IPS DF 6.9 (cell line): ENCODE data around the gene GNPAT.

Experiments
- DNase-seq: peaks from one replicate; pipeline ENCODE4 v3.0.0-alpha.2; 2013; ENCODE audit warnings: low read depth, low spot score
- H3K27ac ChIP-seq: one replicate; pipeline ENCODE4 v1.5.1; 2013; ENCODE audit warnings: low read length, control low read depth
- H3K27me3 ChIP-seq: 2 replicates; pipeline ENCODE4 v1.6.1; 2013; ENCODE audit warnings: mild to moderate bottlenecking, low read length; ENCODE audit not compliant: control insufficient read depth, insufficient read depth
- H3K36me3 ChIP-seq: 2 replicates; pipeline ENCODE4 v1.6.1; 2013; ENCODE audit warnings: low read length; ENCODE audit not compliant: control insufficient read depth, insufficient read depth
- H3K4me1 ChIP-seq: 2 replicates; pipeline ENCODE4 v1.6.1; 2013; ENCODE audit warnings: low read length; ENCODE audit not compliant: control insufficient read depth, insufficient read depth
- H3K4me3 ChIP-seq: 2 replicates; pipeline ENCODE4 v1.5.1; 2013; ENCODE audit warnings: mild to moderate bottlenecking, low read length
- H3K9me3 ChIP-seq: 2 replicates; pipeline ENCODE4 v1.6.1; 2013; ENCODE audit warnings: low read length, inconsistent platforms; ENCODE audit not compliant: control insufficient read depth, insufficient read depth
- WGBS: extraction: QIAGEN DNeasy Blood & Tissue Kit; methylation state at CpG from one replicate; pipeline ENCODE4 v1.1.7; 2013; ENCODE audit warnings: mixed read lengths, missing lambda C conversion rate; ENCODE audit not compliant: insufficient read length, insufficient coverage; 5-methylcytosine and 5-hydroxymethylcytosine counted together

Gene GNPAT

DNA sequence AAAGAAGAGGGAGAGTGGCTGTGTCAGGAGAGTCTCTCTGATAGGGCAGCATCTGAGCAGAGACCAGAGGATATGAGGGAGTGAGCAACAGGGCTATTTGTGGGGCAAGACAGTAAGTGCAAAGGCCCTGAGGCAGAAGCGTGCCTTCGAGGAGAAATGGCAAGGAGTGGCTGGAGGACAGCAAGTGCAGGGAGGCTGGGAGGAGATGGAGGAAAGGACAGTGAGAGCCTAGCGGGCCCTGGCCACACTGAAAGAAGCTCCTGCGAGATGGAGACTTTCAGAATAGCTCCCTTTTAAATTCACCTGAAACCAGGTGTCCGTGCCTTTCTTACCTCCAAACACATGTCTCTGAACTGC is 71.4 kb downstream of the GNPAT start:
- no peaks in the 10 kb centered on the region for H3K9me3 ChIP-seq

DNA sequence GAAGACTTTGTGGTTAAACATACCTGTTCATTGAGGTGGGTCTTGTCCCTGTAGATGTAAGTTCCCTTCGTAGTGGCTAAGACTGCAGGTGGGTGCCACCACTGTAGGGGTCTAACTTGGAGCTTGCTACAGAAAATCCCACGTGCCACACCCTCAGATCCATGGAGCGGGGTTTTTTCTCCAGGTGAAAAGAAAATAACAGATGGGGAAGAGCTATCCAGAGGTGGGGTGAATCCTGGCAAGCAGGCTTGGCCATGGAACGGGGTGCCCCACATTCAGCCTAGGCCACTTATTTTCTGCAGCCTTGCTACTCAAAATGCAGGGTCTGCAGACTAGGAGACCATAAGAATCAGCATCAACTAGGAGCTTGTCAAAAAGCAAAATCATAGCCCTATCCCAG is 72.6 kb downstream of the GNPAT start:
- Histone ChIP-seq H3K27me3 (no peaks in the 10 kb centered on the region), H3K4me1 (no peaks in the 10 kb centered on the region), H3K9me3 (no peaks in the 10 kb centered on the region), H3K27ac (no peak overlapping the region), H3K36me3 (no peaks in the 10 kb centered on the region), H3K4me3 (no peak overlapping the region)
- WGBS = no CpG with 5 or more reads among the region's 4 CpGs
- DNase-seq = no peak

More for the DNA sequence above, 71.4 kb downstream of the GNPAT start:
- Histone ChIP-seq H3K27me3 (no peaks in the 10 kb centered on the region), H3K27ac (no peak overlapping the region), H3K36me3 (no peaks in the 10 kb centered on the region), H3K4me1 (no peaks in the 10 kb centered on the region), H3K4me3 (no peak overlapping the region)
- WGBS = no CpG with 5 or more reads among the region's 5 CpGs
- DNase-seq = no peak

DNA sequence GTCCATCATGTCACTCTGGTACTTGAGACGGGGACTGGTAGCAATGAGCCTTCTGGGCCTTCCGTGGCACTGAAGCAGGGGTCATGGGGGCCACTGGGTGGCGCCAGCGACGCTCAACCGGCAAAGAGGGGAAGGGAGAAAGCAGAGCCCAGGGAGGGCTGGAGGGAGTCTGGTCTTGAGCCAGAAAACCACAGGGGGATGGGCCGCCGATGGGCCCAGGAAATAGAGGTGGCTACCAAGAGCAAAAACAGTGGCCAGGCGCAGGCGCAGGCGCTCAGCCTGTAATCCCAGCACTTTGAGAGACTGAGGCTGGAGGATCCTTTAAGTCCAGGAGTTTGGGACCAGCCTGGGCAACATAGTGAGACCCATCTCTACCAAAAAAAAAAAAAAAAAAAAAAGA is 74.9 kb downstream of the GNPAT start:
- Histone ChIP-seq H3K36me3 (no peaks in the 10 kb centered on the region), H3K4me1 (no peaks in the 10 kb centered on the region), H3K4me3 (no peak overlapping the region), H3K27me3 (no peaks in the 10 kb centered on the region), H3K9me3 (no peaks in the 10 kb centered on the region), H3K27ac (no peak overlapping the region)
- WGBS = no CpG with 5 or more reads among the region's 11 CpGs
- peak; percentile 31 for DNase-seq

DNA sequence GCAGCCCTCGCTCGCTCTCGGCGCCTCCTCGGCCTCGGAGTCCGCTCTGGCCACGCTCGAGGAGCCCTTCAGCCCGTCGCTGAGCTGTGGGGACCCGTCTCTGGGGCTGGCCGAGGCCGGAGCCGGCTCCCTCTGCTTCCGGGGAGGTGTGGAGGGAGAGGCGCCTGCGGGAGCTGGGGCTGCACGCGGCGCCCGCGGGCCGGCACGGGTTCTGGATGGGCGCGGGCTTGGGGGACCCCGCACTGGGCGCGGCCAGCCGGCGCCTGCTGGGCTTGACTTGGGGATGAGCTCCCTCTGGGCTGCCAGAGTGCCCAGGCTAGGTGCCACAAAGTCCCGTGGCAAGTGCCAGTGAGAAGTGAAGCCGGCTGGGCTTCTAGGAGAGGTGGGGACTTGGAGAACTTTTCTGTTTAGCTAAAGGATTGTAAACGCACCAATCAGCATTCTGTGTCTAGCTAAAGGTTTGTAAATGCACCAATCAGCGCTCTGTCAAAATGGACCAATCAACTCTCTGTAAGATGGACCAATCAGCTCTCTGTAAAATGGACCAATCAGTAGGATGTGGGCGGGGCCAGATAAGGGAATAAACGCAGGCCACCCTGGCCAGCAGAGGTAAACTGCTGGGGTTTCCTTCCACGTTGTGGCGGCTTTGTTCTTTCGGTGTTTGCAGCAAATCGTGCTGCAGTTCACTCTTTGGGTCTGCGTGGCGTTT is 76.4 kb downstream of the GNPAT start:
- no CpG with 5 or more reads among the region's 44 CpGs for WGBS
- Histone ChIP-seq H3K27ac (no peak overlapping the region), H3K4me3 (no peak overlapping the region), H3K36me3 (no peaks in the 10 kb centered on the region), H3K9me3 (no peaks in the 10 kb centered on the region), H3K27me3 (no peaks in the 10 kb centered on the region), H3K4me1 (no peaks in the 10 kb centered on the region)
- DNase-seq = no peak

DNA sequence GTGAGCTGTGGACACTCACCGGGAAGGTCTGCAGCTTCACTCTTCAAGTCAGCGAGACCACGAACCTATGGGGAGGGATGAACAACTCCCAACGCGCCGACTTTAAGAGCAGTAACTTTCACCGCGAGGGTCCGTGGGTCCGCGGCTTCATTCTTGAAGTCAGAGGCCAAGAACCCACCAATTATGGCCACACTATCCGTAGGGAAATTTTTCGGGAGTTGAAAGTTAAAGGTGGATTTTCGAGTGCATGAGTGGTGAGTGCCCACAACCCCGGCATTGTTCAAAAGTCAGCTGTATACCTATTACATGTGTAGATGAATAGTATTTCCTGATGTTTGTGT is 77.0 kb downstream of the GNPAT start:
- Histone ChIP-seq H3K9me3 (no peaks in the 10 kb centered on the region), H3K27ac (no peak overlapping the region)
- no CpG with 5 or more reads among the region's 15 CpGs for WGBS

DNA sequence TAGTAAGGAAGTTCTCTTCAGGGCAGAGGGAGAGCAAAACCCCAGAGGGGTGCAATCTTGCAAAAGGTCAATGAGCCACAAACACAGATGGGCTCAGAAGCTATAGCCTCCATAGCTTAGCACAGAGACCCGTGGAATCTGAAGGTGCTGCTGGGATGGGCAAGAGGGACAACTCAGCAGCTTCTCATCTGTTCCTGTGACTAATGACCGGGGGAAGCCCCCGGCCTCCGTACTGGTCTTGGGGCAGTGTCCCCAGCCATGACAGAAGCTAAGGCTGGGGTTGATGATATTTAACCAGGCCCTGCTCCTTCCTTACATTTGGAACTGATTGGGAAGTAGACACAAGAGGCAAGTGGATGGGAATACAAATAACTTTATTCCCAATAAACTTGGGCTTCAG is 77.6 kb downstream of the GNPAT start:
- Histone ChIP-seq H3K27ac (no peak overlapping the region), H3K4me3 (no peak overlapping the region), H3K9me3 (no peaks in the 10 kb centered on the region), H3K36me3 (no peaks in the 10 kb centered on the region), H3K4me1 (no peaks in the 10 kb centered on the region), H3K27me3 (no peaks in the 10 kb centered on the region)
- no CpG with 5 or more reads among the region's 4 CpGs for WGBS
- no peak for DNase-seq

More for the DNA sequence above, 77.0 kb downstream of the GNPAT start:
- no peak for DNase-seq
- Histone ChIP-seq H3K4me1 (no peaks in the 10 kb centered on the region), H3K27me3 (no peaks in the 10 kb centered on the region), H3K36me3 (no peaks in the 10 kb centered on the region), H3K4me3 (no peak overlapping the region)

DNA sequence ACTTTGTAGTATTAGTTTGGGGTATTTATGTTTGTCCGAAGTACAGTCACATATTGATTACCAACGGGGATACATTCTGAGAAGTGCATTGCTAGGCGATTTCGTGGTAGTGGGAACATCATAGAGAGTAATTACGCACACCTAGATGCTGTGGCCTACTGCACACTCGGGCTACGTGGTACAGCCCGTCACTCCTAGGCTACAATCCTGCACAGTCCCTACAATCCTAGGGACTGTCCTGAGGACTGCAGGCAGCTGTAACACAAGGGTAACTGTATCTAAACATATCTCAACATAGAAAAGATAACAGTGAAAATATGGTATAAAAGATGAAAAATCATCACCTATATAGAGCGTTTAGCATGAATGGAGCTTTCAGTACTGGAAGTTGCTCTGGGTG is 78.1 kb downstream of the GNPAT start:
- WGBS = no CpG with 5 or more reads among the region's 9 CpGs
- Histone ChIP-seq H3K9me3 (no peaks in the 10 kb centered on the region), H3K4me3 (no peak overlapping the region), H3K27ac (no peak overlapping the region), H3K27me3 (no peaks in the 10 kb centered on the region), H3K4me1 (no peaks in the 10 kb centered on the region), H3K36me3 (no peaks in the 10 kb centered on the region)
- DNase-seq = no peak

DNA sequence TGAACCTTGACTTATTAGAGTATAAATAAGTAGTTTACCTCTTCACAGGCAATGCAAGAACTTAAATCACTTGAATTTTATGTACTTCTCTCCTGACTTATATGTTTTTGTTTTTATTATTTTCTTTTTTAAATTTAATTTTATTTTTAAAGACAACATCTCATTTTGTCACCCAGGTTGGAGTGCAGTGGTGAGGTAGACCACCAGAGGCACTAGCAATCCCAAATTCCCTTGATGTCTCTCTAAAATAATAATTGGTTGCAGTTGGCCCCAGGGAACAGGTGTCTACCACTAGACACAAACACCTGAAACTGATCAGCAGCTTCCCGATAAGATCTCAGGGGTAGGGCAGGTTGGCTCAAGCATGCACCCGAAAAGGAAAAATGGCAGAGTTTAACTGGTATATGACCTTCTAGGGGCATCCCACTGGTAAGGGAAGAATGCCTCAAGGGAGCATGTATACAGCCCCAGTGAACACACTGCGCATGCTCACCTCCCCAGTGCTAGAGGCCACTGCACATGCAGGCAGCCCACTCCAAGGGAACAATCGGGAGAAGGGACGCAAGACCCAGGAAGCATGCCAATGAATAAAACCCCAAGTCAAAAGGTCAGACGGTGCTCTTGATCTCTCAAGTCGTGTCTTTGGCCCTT is 82.0 kb downstream of the GNPAT start:
- H3K9me3 ChIP-seq = no peaks in the 10 kb centered on the region
- WGBS = no CpG with 5 or more reads among the region's 7 CpGs
- H3K36me3 ChIP-seq = no peaks in the 10 kb centered on the region
- no peak overlapping the region for H3K27ac ChIP-seq
- H3K27me3 ChIP-seq = no peaks in the 10 kb centered on the region
- DNase-seq = no peak
- no peaks in the 10 kb centered on the region for H3K4me1 ChIP-seq
- H3K4me3 ChIP-seq = no peak overlapping the region

DNA sequence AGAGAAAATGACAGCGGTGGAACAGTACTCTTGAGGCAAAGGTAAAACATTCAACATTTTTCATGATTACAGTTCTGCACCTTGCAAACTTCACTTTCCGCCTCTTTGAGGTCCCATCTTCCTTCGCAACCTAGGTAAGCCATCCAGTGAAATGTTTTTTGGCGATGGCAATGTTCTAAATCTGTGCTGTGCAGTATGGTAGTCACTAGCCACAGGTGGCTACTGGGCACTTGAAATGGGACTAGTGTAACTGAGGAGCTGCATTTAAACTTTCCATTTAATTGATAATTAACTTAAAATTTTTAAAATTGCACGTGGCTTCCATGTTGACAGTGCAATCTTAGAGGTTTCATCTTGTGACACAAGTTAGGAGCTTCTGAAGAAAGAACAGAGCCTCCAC is 83.6 kb downstream of the GNPAT start:
- WGBS = no CpG with 5 or more reads among the region's 5 CpGs
- Histone ChIP-seq H3K4me3 (no peak overlapping the region), H3K27ac (no peak overlapping the region), H3K36me3 (no peaks in the 10 kb centered on the region), H3K9me3 (no peaks in the 10 kb centered on the region), H3K4me1 (no peaks in the 10 kb centered on the region), H3K27me3 (no peaks in the 10 kb centered on the region)
- no peak for DNase-seq

- Histone ChIP-seq H3K27me3 (no peaks in the 10 kb centered on the region), H3K27ac (no peak overlapping the region), H3K36me3 (no peaks in the 10 kb centered on the region), H3K9me3 (no peaks in the 10 kb centered on the region), H3K4me1 (no peaks in the 10 kb centered on the region), H3K4me3 (no peak overlapping the region)
- no peak for DNase-seq
- no CpG with 5 or more reads among the region's 1 CpG for WGBS
Measured at GRCh38 chr1:231326248-231326647, 85.2 kb downstream of the GNPAT start.
